Ishikawa (cell line): ENCODE measurements around the gene CBLIF.
A peak's percentile ranks its signal among the peaks of the same experiment; 100 is the strongest.

Source experiments
- CEBPB ChIP-seq: IDR thresholded peaks from 2 replicates; pipeline ENCODE4 v1.6.1; 2012
- CREB1 ChIP-seq: IDR thresholded peaks from 2 replicates; pipeline ENCODE4 v1.6.1; 2012; ENCODE audit warnings: low read depth
- EGR1 ChIP-seq: IDR thresholded peaks from 2 replicates; pipeline ENCODE4 v1.6.1; 2012
- EP300 ChIP-seq: IDR thresholded peaks from 2 replicates; pipeline ENCODE4 v1.6.1; 2012; ENCODE audit warnings: borderline replicate concordance
- FOXM1 ChIP-seq: IDR thresholded peaks from 2 replicates; pipeline ENCODE4 v1.6.1; 2012; ENCODE audit warnings: low read depth, borderline replicate concordance
- MAX ChIP-seq: IDR thresholded peaks from 2 replicates; pipeline ENCODE4 v1.6.1; 2012
- NFIC ChIP-seq: IDR thresholded peaks from 2 replicates; pipeline ENCODE4 v1.6.1; 2012
- RAD21 ChIP-seq: IDR thresholded peaks from 2 replicates; pipeline ENCODE4 v1.6.1; 2012; ENCODE audit warnings: low read depth
- REST ChIP-seq: IDR thresholded peaks from 2 replicates; pipeline ENCODE4 v1.6.1; 2012; ENCODE audit warnings: low read depth, mild to moderate bottlenecking
- TAF1 ChIP-seq: IDR thresholded peaks from 2 replicates; pipeline ENCODE4 v1.6.1; 2012; ENCODE audit warnings: low read depth, mild to moderate bottlenecking
- TCF12 ChIP-seq: IDR thresholded peaks from 2 replicates; pipeline ENCODE4 v1.6.1; 2012; ENCODE audit warnings: low read depth
- TEAD4 ChIP-seq: IDR thresholded peaks from 2 replicates; pipeline ENCODE4 v1.6.1; 2012
- USF1 ChIP-seq: IDR thresholded peaks from 2 replicates; pipeline ENCODE4 v1.6.1; 2012
- YY1 ChIP-seq: IDR thresholded peaks from 2 replicates; pipeline ENCODE4 v1.6.1; 2012; ENCODE audit warnings: low read depth
- ZBTB7A ChIP-seq: IDR thresholded peaks from 2 replicates; pipeline ENCODE4 v1.6.1; 2012; ENCODE audit warnings: low read depth

Gene CBLIF

GRCh38 chr11:59822989-59823566 lies 22.2 kb downstream of the CBLIF start:
- no peak for TF ChIP-seq EGR1
- TF ChIP-seq ZBTB7A: no peak
- peak; percentile 79; the same call in 1 of the 2 replicates for TF ChIP-seq CEBPB
- no peak for TF ChIP-seq TCF12
- peak; percentile 76 for TF ChIP-seq RAD21
- no peak for TF ChIP-seq MAX
- TF ChIP-seq EP300: no peak

GRCh38 chr11:59818572-59818971 lies 26.7 kb downstream of the CBLIF start:
- TF ChIP-seq MAX: no peak
- TF ChIP-seq YY1: no peak
- no peak for TF ChIP-seq REST
- no peak for TF ChIP-seq NFIC
- TF ChIP-seq TEAD4: no peak
- no peak for TF ChIP-seq RAD21
- TF ChIP-seq EP300: no peak
- TF ChIP-seq TCF12: no peak
- TF ChIP-seq USF1: no peak
- no peak for TF ChIP-seq CREB1

DNA sequence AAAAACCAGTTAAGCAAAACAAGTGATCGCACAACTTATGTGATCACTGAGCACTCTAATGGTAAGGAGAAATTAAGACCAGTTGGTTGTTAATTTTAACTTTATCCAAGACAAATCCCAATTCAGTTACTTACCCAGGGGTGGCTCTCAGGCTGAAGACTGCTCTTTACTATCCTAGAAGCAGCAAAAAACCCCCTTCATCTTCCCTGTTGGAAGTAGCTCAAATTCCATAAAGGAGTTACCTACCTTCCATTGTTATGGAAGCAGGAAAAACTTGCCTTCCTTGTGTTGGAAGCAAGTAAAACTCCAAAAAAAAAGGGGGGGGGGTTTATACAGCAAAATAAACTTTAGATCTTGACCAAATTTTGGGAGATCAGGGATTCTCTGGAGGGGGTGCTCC lies 29.5 kb downstream of the CBLIF start:
- no peak for TF ChIP-seq YY1
- TF ChIP-seq NFIC: no peak
- TF ChIP-seq FOXM1: no peak
- no peak for TF ChIP-seq ZBTB7A
- TF ChIP-seq CEBPB: no peak

DNA sequence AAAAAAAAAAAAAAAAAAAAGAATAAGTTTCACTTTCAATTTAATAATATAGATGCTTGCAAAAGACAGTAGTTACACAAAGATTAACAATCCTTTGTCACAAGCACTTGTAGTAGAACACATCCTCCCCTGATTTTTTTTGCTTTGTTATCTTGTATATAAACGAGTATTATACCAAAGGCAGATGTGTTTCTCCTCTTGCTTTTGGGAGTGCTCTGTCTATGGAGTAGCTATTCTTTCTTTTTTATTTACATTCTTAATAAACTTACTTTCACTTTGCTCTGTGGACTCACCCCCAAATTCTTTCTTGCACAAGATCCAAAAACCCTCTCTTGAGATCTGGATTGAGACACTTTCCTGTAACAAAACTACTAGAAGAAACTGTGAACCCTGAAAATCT lies 31.3 kb downstream of the CBLIF start:
- TF ChIP-seq EGR1 (no peak), CEBPB (no peak), NFIC (no peak), ZBTB7A (no peak), TCF12 (no peak), YY1 (no peak), CREB1 (no peak)

DNA sequence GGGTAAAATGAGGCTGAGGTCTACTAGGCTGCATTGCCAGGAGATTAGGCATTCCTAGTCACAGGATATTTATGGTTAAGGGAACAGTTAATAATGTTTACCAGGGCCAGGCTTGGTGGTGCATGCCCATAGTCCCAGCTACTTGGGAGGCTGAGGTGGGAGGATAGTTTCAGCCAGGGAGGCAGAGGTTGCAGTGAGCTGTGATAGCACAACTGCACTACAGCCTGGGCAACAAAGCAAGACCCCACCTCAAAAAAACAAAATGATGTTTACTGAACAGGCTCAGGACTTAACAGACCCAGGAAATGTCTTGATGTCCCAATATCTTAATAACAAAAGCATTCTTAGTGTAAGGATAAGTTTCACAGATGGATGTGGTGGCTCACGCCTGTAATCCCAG lies 31.9 kb downstream of the CBLIF start:
- no peak for TF ChIP-seq CEBPB
- no peak for TF ChIP-seq NFIC
- no peak for TF ChIP-seq TCF12
- TF ChIP-seq ZBTB7A: no peak
- no peak for TF ChIP-seq CREB1
- TF ChIP-seq TEAD4: no peak
- TF ChIP-seq EP300: no peak
- TF ChIP-seq RAD21: no peak
- TF ChIP-seq EGR1: no peak
- no peak for TF ChIP-seq MAX
- no peak for TF ChIP-seq USF1
- TF ChIP-seq YY1: no peak
- TF ChIP-seq TAF1: no peak
- TF ChIP-seq REST: no peak
- TF ChIP-seq FOXM1: no peak

- TF ChIP-seq EP300 (no peak), MAX (no peak), FOXM1 (no peak), EGR1 (no peak), USF1 (no peak), ZBTB7A (no peak), NFIC (no peak)
Observed at GRCh38 chr11:59812220-59812619, 33.1 kb downstream of the CBLIF start.
